Endodermal cell (in vitro differentiated cells): ENCODE measurements around the gene BMP8A. TPM values are rescaled to one million over a fixed set of nuclear protein-coding genes. Genes with fewer than 3 reads are reported as not detected.

ENCODE experiments used
- DNase-seq: peaks from one replicate; pipeline ENCODE4 v3.0.0-alpha.2; 2017
- H3K27ac ChIP-seq: 2 replicates; pipeline ENCODE4 v1.5.1; 2013; ENCODE audit warnings: mild to moderate bottlenecking, low read depth, low read length, moderate library complexity
- H3K27me3 ChIP-seq: 2 replicates; pipeline ENCODE4 v1.6.1; 2013; ENCODE audit warnings: mild to moderate bottlenecking, low read length, moderate library complexity; ENCODE audit not compliant: insufficient read depth, control insufficient read depth, poor library complexity, severe bottlenecking
- H3K36me3 ChIP-seq: 2 replicates; pipeline ENCODE4 v1.7.0; 2013; ENCODE audit warnings: mild to moderate bottlenecking, low read length, moderate library complexity; ENCODE audit not compliant: control insufficient read depth, insufficient read depth
- H3K4me1 ChIP-seq: one replicate; pipeline ENCODE4 v1.7.0; 2013; ENCODE audit warnings: low read length; ENCODE audit not compliant: control insufficient read depth, insufficient read depth
- H3K4me3 ChIP-seq: 2 replicates; pipeline ENCODE4 v1.5.1; 2013; ENCODE audit warnings: mild to moderate bottlenecking, low read length, moderate library complexity
- H3K9ac ChIP-seq: 2 replicates; pipeline ENCODE4 v1.6.1; 2013; ENCODE audit warnings: mild to moderate bottlenecking, low read length, moderate library complexity; ENCODE audit not compliant: poor library complexity, severe bottlenecking; ENCODE audit errors: extremely low read depth
- H3K9me3 ChIP-seq: 2 replicates; pipeline ENCODE4 v1.6.1; 2013; ENCODE audit warnings: mild to moderate bottlenecking, low read length, moderate library complexity; ENCODE audit not compliant: control insufficient read depth
- H3K27ac Mint-ChIP-seq: 2 replicates; pipeline ENCODE4 v1.8.0; 2020; ENCODE audit warnings: mixed read lengths
- H3K27me3 Mint-ChIP-seq: 2 replicates; pipeline ENCODE4 v1.8.0; 2021; ENCODE audit warnings: mild to moderate bottlenecking, mixed read lengths; ENCODE audit not compliant: insufficient read depth
- H3K36me3 Mint-ChIP-seq: 2 replicates; pipeline ENCODE4 v1.8.0; 2020; ENCODE audit warnings: low read depth, mixed read lengths
- H3K4me1 Mint-ChIP-seq: 2 replicates; pipeline ENCODE4 v1.8.0; 2020; ENCODE audit warnings: mixed read lengths
- H3K4me3 Mint-ChIP-seq: 2 replicates; pipeline ENCODE4 v1.8.0; 2020; ENCODE audit warnings: mild to moderate bottlenecking, moderate library complexity, mixed read lengths
- H3K9me3 Mint-ChIP-seq: 2 replicates; pipeline ENCODE4 v1.8.0; 2020; ENCODE audit warnings: mild to moderate bottlenecking, mixed read lengths
- WGBS, 2 experiments: methylation state at CpG; one replicate each; pipeline versions ENCODE4 v1.1.5 to v1.1.7; 2013; ENCODE audit warnings: missing lambda C conversion rate in 2 of 2, mixed read lengths in 1 of 2; ENCODE audit not compliant: insufficient coverage in 1 of 2, insufficient read length in 1 of 2; 5-methylcytosine and 5-hydroxymethylcytosine counted together
- total RNA-seq, 2 donors: library from RNA; stranded (reverse); fragmentation: NEBNext Ultra II Directional in 1 of 2; extraction: Animal tissue kit (Norgen Biotek cat#: 25700) in 1 of 2; gene quantifications; 2 replicates in 1 of 2; 3 replicates in 1 of 2; pipeline ENCODE4 v1.2.1, GENCODE V29; 2021
- TF ChIP-seq, protein P1 (sequence below): fragments of 200-600 bp; sonication (generic); conservative IDR thresholded peaks from 2 replicates; pipeline ENCODE4 v1.5.0; 2021; ENCODE audit warnings: antibody characterized with exemption, mild to moderate bottlenecking

The BMP8A gene
- total RNA-seq, 2 donors from 2014 or later, result 0.66 to 0.75 TPM

DNA sequence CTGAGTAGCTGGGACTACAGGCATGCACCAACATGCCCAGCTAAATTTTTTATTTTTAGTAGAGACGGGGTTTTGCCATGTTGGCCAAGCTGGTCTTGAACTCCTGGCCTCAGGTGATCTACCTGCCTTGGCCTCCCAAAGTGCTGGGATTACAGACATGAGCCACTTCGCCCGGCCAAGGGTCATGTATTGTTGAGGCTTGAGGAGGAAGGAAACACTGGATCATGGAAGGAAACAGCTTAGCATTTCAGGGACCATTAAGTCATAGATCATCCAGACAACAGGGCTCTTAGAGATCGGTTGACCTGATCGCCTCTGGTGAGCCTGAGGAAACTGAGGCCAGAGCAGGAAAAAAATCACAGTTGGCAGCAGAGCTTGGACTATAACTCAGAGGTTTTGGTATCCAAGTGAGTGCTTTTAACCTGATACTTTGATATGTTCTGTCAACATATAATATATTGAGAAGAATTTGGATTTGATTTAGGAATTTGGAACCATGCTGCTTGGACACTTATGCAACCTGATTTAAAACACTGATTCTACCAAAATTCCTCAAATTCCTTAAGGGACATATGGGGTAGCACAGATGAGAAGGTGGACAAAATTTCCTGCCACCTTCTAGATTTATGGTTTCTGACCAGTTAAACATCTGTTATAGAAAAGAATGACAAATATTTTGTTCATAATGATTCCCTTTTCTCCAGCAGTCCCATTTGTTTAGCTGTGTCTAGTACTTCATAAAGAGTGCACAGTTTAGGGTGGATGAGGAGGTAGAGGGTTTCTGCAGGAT lies 13.1 kb upstream of the BMP8A start:
- Histone ChIP-seq H3K36me3 (peaks cover 61% of the 10 kb centered on the region), H3K27me3 (no peaks in the 10 kb centered on the region), H3K9ac (no peak overlapping the region), H3K27ac (no peak overlapping the region), H3K4me1 (no peaks in the 10 kb centered on the region), H3K4me3 (no peak overlapping the region), H3K9me3 (no peaks in the 10 kb centered on the region)
- no peak overlapping the region for H3K4me3 Mint-ChIP-seq
- WGBS, 2 experiments, result 89 to 91% methylated on average over 4 to 5 of the region's 5 CpGs
- no peaks in the 10 kb centered on the region for H3K27me3 Mint-ChIP-seq
- no peak overlapping the region for H3K27ac Mint-ChIP-seq
- TF ChIP-seq, protein P1, sequence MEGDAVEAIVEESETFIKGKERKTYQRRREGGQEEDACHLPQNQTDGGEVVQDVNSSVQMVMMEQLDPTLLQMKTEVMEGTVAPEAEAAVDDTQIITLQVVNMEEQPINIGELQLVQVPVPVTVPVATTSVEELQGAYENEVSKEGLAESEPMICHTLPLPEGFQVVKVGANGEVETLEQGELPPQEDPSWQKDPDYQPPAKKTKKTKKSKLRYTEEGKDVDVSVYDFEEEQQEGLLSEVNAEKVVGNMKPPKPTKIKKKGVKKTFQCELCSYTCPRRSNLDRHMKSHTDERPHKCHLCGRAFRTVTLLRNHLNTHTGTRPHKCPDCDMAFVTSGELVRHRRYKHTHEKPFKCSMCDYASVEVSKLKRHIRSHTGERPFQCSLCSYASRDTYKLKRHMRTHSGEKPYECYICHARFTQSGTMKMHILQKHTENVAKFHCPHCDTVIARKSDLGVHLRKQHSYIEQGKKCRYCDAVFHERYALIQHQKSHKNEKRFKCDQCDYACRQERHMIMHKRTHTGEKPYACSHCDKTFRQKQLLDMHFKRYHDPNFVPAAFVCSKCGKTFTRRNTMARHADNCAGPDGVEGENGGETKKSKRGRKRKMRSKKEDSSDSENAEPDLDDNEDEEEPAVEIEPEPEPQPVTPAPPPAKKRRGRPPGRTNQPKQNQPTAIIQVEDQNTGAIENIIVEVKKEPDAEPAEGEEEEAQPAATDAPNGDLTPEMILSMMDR, result no peak
- no peak for DNase-seq
- H3K9me3 Mint-ChIP-seq, result no peaks in the 10 kb centered on the region
- no peaks in the 10 kb centered on the region for H3K4me1 Mint-ChIP-seq
- peaks cover 64% of the 10 kb centered on the region for H3K36me3 Mint-ChIP-seq

- Histone ChIP-seq H3K27ac (no peak overlapping the region), H3K9me3 (no peaks in the 10 kb centered on the region), H3K4me3 (no peak overlapping the region), H3K27me3 (no peaks in the 10 kb centered on the region), H3K9ac (no peak overlapping the region), H3K36me3 (peaks cover 75% of the 10 kb centered on the region), H3K4me1 (no peaks in the 10 kb centered on the region)
- no peak overlapping the region for H3K27ac Mint-ChIP-seq
- TF ChIP-seq, protein P1, result no peak
- 83 to 89% methylated on average over 4 to 6 of the region's 6 CpGs for WGBS, 2 experiments
- H3K9me3 Mint-ChIP-seq, result no peaks in the 10 kb centered on the region
- H3K36me3 Mint-ChIP-seq, result peaks cover 70% of the 10 kb centered on the region
- no peak overlapping the region for H3K4me3 Mint-ChIP-seq
- no peak for DNase-seq
- no peaks in the 10 kb centered on the region for H3K4me1 Mint-ChIP-seq
- no peaks in the 10 kb centered on the region for H3K27me3 Mint-ChIP-seq
Measured at GRCh38 chr1:39481289-39481688, 10.1 kb upstream of the BMP8A start.

DNA sequence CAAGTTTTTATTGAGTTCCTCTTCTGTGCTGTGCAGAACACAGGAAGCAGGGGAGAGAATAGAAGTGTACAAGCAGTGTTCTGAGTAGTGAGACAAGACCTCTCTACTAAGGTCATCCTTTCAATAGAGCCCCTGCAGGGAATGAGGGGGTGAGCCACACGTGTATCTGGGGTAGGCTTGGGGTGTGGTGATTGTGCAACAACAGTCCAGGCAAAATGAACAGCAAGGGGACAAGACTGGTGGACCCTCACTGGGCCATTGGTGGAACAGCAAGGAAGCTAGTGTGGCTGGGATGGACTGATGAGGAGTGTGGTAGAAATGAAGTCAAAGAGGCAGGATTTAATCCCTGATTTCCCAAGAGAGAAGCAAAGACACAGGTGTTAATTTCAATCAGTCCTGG lies 8.2 kb upstream of the BMP8A start:
- Mint-ChIP-seq H3K4me3 (no peak overlapping the region), H3K27ac (peak overlapping the region; percentile 33), H3K9me3 (no peaks in the 10 kb centered on the region), H3K27me3 (no peaks in the 10 kb centered on the region), H3K4me1 (no peaks in the 10 kb centered on the region), H3K36me3 (peaks cover 79% of the 10 kb centered on the region)
- Histone ChIP-seq H3K27ac (no peak overlapping the region), H3K36me3 (peaks cover 86% of the 10 kb centered on the region), H3K9me3 (no peaks in the 10 kb centered on the region), H3K9ac (no peak overlapping the region), H3K27me3 (no peaks in the 10 kb centered on the region), H3K4me3 (no peak overlapping the region), H3K4me1 (no peaks in the 10 kb centered on the region)
- no peak for DNase-seq
- WGBS, 2 experiments, result 86% methylated on average over 1 of the region's 1 CpG; no CpG with 5 or more reads in 1 of the 2 experiments
- TF ChIP-seq, protein P1, result no peak
